Naive thymus-derived CD4-positive, alpha-beta T cell (primary cell): ENCODE data around the gene BARD1. TPM values are rescaled to one million over a fixed set of nuclear protein-coding genes. Genes with fewer than 3 reads are reported as not detected.
"Not testable (repeated sequence)": the region's sequence is repeated elsewhere in the genome, so short reads cannot be mapped to it uniquely, and the experiment has no call there.

ENCODE experiments used
- ATAC-seq: fragments of 150-1000 bp; cut with Tn5 transposase; 2 replicates; pipeline ENCODE4 v1.10.0; 2021; ENCODE audit warnings: mild to moderate bottlenecking, moderate library complexity
- CTCF ChIA-PET: fragments of 350-600 bp; sonication (Branson Sonifier 250); formaldehyde crosslinking; loops from one replicate; lab custom pipeline; 2021; ENCODE audit warnings: antibody characterized with exemption; lab: Charles Lee
- POLR2A ChIA-PET: fragments of 350-600 bp; sonication (Branson Sonifier 250); formaldehyde crosslinking; loops from one replicate; lab custom pipeline; 2021; ENCODE audit warnings: antibody characterized with exemption, inconsistent platforms; lab: Charles Lee
- DNase-seq, 9 donors: peaks; one replicate each; pipeline versions ENCODE4 v3.0.0 to v3.0.0-alpha.2; 2020 to 2022; ENCODE audit warnings: mixed read lengths in 1 of 9
- H3K27ac ChIP-seq: one replicate; pipeline ENCODE4 v1.7.0; 2013; ENCODE audit warnings: mild to moderate bottlenecking, low read depth, low read length, moderate library complexity
- H3K27me3 ChIP-seq, 2 donors: one replicate each; pipeline ENCODE4 v1.7.0; 2013; ENCODE audit warnings: low read length in 2 of 2, mild to moderate bottlenecking in 2 of 2, moderate library complexity in 2 of 2; ENCODE audit not compliant: control insufficient read depth in 2 of 2, insufficient read depth in 2 of 2
- H3K36me3 ChIP-seq, 3 experiments: 1 replicate in 2 of 3; 2 replicates in 1 of 3; pipeline ENCODE4 v1.7.0; 2013; ENCODE audit warnings: low read length in 3 of 3, mild to moderate bottlenecking in 3 of 3, moderate library complexity in 1 of 3; ENCODE audit not compliant: insufficient read depth in 3 of 3, control insufficient read depth in 2 of 3
- H3K4me1 ChIP-seq, 2 donors: one replicate each; pipeline ENCODE4 v1.7.0; 2013; ENCODE audit warnings: low read length in 2 of 2, mild to moderate bottlenecking in 2 of 2, moderate library complexity in 1 of 2; ENCODE audit not compliant: control insufficient read depth in 2 of 2, insufficient read depth in 2 of 2
- H3K4me3 ChIP-seq: 2 replicates; pipeline ENCODE4 v1.7.0; 2013; ENCODE audit warnings: mild to moderate bottlenecking, low read length
- H3K9me3 ChIP-seq, 3 experiments: 1 replicate in 2 of 3; 2 replicates in 1 of 3; pipeline ENCODE4 v1.7.0; 2013; ENCODE audit warnings: low read length in 3 of 3; ENCODE audit not compliant: control insufficient read depth in 2 of 3
- H3K27ac Mint-ChIP-seq, 9 donors: one replicate each; pipeline ENCODE4 v1.8.0; 2020 to 2022; ENCODE audit warnings: mixed read lengths in 9 of 9, mild to moderate bottlenecking in 8 of 9, moderate library complexity in 5 of 9, inconsistent platforms in 2 of 9
- H3K27me3 Mint-ChIP-seq, 5 donors: one replicate each; pipeline ENCODE4 v1.8.0; 2021 to 2022; ENCODE audit warnings: mixed read lengths in 5 of 5, mild to moderate bottlenecking in 1 of 5
- H3K36me3 Mint-ChIP-seq, 5 donors: one replicate each; pipeline ENCODE4 v1.8.0; 2020 to 2022; ENCODE audit warnings: mixed read lengths in 5 of 5, mild to moderate bottlenecking in 3 of 5, inconsistent platforms in 1 of 5
- H3K4me1 Mint-ChIP-seq, 7 donors: one replicate each; pipeline ENCODE4 v1.8.0; 2020 to 2022; ENCODE audit warnings: mixed read lengths in 7 of 7, mild to moderate bottlenecking in 3 of 7, inconsistent platforms in 1 of 7
- H3K4me3 Mint-ChIP-seq, 10 donors: one replicate each; pipeline ENCODE4 v1.8.0; 2020 to 2022; ENCODE audit warnings: mild to moderate bottlenecking in 10 of 10, mixed read lengths in 10 of 10, moderate library complexity in 6 of 10, inconsistent platforms in 2 of 10
- H3K9me3 Mint-ChIP-seq, 11 donors: one replicate each; pipeline ENCODE4 v1.8.0; 2020 to 2022; ENCODE audit warnings: mixed read lengths in 11 of 11, mild to moderate bottlenecking in 4 of 11, inconsistent platforms in 1 of 11, moderate library complexity in 1 of 11
- intact Hi-C, 2 donors: fragments of 100-400 bp; cut with micrococcal nuclease; formaldehyde crosslinking; loops; one replicate each; pipeline ENCODE4 v1.15.1; 2023
- polyA plus RNA-seq, 2 donors: library from polyadenylated mRNA; unstranded; fragments of 300-500 nt; fragmentation: Illumina TruSeq; gene quantifications; one replicate each; pipeline ENCODE4 v1.2.3, GENCODE V29; 2021
- total RNA-seq, 6 experiments: library from RNA in 5 of 6; stranded (reverse) in 5 of 6; gene quantifications; 1 replicate in 5 of 6; 2 replicates in 1 of 6; pipeline ENCODE4 v1.2.3 and lab custom pipeline; 2021 to 2026

BARD1 gene
- total and polyA plus RNA-seq, 7 experiments from 2014 or later: 2.8 to 35.9 (median 5.3) TPM

DNA sequence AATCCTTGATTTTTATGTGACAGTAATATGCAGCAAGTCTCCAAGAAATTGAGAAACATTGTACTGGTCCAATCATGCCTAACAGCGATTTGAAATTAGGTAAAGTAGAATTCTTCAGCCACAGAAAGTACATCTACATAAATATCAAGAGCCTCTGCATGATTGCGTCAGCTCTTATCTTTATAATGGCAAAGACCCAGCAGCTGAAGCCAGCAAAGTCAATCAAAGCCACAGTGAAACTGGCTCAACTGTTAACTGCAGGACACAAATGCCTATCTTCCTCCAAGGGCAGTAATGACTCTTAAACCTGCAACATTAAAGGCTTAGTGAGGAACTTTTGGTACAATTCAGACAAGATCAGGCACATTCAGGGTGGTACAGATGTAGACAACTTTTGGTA is 102.5 kb downstream of the BARD1 start:
- Histone ChIP-seq H3K4me3 (no peak overlapping the region), H3K27me3 (no peaks in the 10 kb centered on the region), H3K27ac (no peak overlapping the region), H3K9me3 (no peaks in the 10 kb centered on the region), H3K4me1 (no peaks in the 10 kb centered on the region), H3K36me3 (no peaks in the 10 kb centered on the region)
- H3K9me3 Mint-ChIP-seq: peaks cover 0 to 7% (median 0%) of the 10 kb centered on the region in 11 donors
- POLR2A ChIA-PET: no interaction called here
- ATAC-seq (no peak), DNase-seq (no peak)
- peaks cover 0 to 9% (median 5%) of the 10 kb centered on the region in 7 donors for H3K4me1 Mint-ChIP-seq
- H3K27ac Mint-ChIP-seq: no peak overlapping the region
- no peak overlapping the region for H3K4me3 Mint-ChIP-seq
- intact Hi-C loops: no loop called here
- H3K27me3 Mint-ChIP-seq: peaks cover 0 to 15% (median 0%) of the 10 kb centered on the region in 5 donors
- H3K36me3 Mint-ChIP-seq: no peaks in the 10 kb centered on the region
- CTCF ChIA-PET: no interaction called here

DNA sequence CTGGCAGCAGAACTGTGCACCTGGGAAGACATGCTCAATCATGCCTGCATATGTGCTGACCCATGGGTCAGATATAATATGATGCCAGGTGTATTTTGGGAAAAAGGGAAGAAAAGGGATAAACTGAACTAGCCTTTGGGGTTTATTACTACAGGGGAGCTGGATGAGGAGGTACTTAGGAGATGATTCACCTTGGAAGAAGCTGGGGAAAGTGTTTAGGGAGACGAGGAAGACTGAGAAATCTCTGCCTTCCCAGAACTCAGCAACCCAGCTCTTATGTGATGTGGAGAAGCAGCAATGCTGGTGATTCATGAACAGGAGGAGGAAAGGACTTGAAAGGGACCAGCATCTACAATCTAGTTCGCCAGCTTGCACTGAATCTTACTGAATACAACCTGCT is 110.2 kb downstream of the BARD1 start:
- no peak for DNase-seq
- Mint-ChIP-seq H3K27me3 (peaks cover 0 to 14% (median 11%) of the 10 kb centered on the region in 5 donors), H3K9me3 (peaks cover 3 to 31% (median 15%) of the 10 kb centered on the region in 11 donors), H3K27ac (no peak overlapping the region), H3K4me1 (no peaks in the 10 kb centered on the region), H3K4me3 (no peak overlapping the region), H3K36me3 (peaks cover 0 to 7% (median 4%) of the 10 kb centered on the region in 5 donors)
- no peaks in the 10 kb centered on the region for H3K27me3 ChIP-seq
- ChIA-PET CTCF (no interaction called here), POLR2A (no interaction called here)
- H3K9me3 ChIP-seq: no peaks in the 10 kb centered on the region
- H3K27ac ChIP-seq: no peak overlapping the region
- no peak overlapping the region for H3K4me3 ChIP-seq
- intact Hi-C loops: no loop called here
- H3K4me1 ChIP-seq: no peaks in the 10 kb centered on the region
- no peaks in the 10 kb centered on the region for H3K36me3 ChIP-seq
- ATAC-seq: no peak

DNA sequence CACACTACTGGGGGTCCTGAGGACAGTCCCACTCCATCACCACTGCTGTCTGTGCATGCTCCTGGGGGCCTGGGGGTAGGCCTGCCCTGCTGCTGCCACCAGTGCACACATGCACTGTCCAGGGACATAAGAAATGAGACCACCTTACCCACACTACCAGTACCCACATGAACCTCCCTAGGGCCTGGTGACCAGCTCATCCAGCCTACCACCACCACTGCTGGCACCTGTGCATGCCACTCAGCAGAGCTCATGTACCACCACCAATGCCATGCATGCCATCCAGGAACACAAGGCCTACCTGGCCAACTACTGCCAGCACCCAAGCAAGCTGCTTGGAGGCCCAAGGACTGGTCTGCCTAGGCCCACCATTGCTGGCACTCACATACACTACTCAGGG is 112.8 kb downstream of the BARD1 start:
- no peaks in the 10 kb centered on the region for H3K36me3 ChIP-seq
- CTCF ChIA-PET: no interaction called here
- no peak overlapping the region for H3K27ac Mint-ChIP-seq

DNA sequence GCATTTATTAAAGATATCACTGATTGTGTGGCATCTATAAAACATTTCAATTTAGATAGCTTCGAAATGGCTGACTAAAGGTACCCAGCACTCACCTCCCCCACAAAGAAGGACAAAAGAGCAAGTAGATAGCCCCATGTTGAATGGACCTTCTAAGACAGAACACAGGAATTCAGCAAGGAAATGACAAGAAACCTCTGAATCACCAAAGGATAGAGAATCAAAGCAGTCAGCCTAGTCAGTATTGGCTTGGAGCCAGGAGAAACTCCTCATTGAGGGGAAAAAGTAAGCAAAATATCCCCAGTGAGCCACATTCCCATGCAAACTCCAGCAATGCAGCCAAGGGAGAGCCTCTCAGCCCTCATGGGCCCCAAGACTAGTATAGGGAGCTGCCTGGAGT is 113.7 kb downstream of the BARD1 start:
- Histone ChIP-seq H3K36me3 (no peaks in the 10 kb centered on the region), H3K9me3 (no peaks in the 10 kb centered on the region), H3K27me3 (no peaks in the 10 kb centered on the region), H3K4me1 (no peaks in the 10 kb centered on the region), H3K4me3 (no peak overlapping the region), H3K27ac (no peak overlapping the region)
- H3K4me1 Mint-ChIP-seq: no peaks in the 10 kb centered on the region
- ChIA-PET POLR2A (no interaction called here), CTCF (no interaction called here)
- no peak for DNase-seq
- H3K4me3 Mint-ChIP-seq: no peak overlapping the region
- no peak for ATAC-seq
- H3K9me3 Mint-ChIP-seq: peaks cover 0 to 17% (median 10%) of the 10 kb centered on the region in 11 donors
- H3K27ac Mint-ChIP-seq: no peak overlapping the region
- peaks cover 0 to 2% (median 0%) of the 10 kb centered on the region in 5 donors for H3K36me3 Mint-ChIP-seq
- intact Hi-C loops: no loop called here
- H3K27me3 Mint-ChIP-seq: peaks cover 0 to 14% (median 0%) of the 10 kb centered on the region in 5 donors

More for the DNA sequence above, 112.8 kb downstream of the BARD1 start:
- Mint-ChIP-seq H3K9me3 (peaks cover 3 to 26% (median 13%) of the 10 kb centered on the region in 11 donors), H3K36me3 (peaks cover 0 to 7% (median 4%) of the 10 kb centered on the region in 5 donors), H3K4me1 (no peaks in the 10 kb centered on the region), H3K4me3 (no peak overlapping the region), H3K27me3 (peaks cover 0 to 14% (median 8%) of the 10 kb centered on the region in 5 donors)
- no peak overlapping the region for H3K4me3 ChIP-seq
- H3K27ac ChIP-seq: no peak overlapping the region
- no peak for DNase-seq
- no peaks in the 10 kb centered on the region for H3K9me3 ChIP-seq
- intact Hi-C loops: no loop called here
- POLR2A ChIA-PET: no interaction called here
- H3K27me3 ChIP-seq: no peaks in the 10 kb centered on the region
- H3K4me1 ChIP-seq: no peaks in the 10 kb centered on the region
- no peak for ATAC-seq

DNA sequence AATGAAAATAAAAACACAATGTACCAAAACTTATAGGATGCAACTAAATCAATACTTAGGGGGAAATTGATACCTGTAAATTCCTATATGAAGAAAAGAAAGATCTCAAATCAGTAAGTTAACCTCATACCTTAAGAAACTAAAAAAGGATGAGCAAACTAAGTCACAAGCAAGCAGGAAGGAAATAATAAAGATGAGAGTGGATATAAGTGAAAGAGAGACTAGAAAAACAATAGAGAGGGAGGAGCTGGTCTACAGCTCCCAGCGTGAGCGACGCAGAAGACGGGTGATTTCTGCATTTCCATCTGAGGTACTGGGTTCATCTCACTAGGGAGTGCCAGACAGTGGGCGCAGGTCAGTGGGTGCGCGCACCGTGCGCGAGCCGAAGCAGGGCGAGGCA is 125.9 kb downstream of the BARD1 start:
- H3K4me1 ChIP-seq, H3K36me3 ChIP-seq, H3K27me3 ChIP-seq, H3K27ac ChIP-seq, ATAC-seq, CTCF ChIA-PET, H3K27me3 Mint-ChIP-seq, POLR2A ChIA-PET, H3K9me3 ChIP-seq, H3K36me3 Mint-ChIP-seq: not testable (repeated sequence)
- H3K4me3 ChIP-seq: peak overlapping the region; percentile 24
- peaks cover 0 to 15% (median 2%) of the 10 kb centered on the region in 11 donors for H3K9me3 Mint-ChIP-seq
- peak overlapping the region; percentile 78 to 90 (median 84) for H3K4me3 Mint-ChIP-seq
- peaks cover 2 to 18% (median 15%) of the 10 kb centered on the region in 7 donors for H3K4me1 Mint-ChIP-seq
- peak in 5 of 9 donors; percentile 4 to 33 (median 21) for DNase-seq
- peak overlapping the region; percentile 51 to 94 (median 80) for H3K27ac Mint-ChIP-seq
- intact Hi-C loops: loop anchor here (2.0 to 5.0 kb wide), 2 partner anchors 124 to 125 kb away; partner anchors contain the start of gene BARD1 (in 2 of the 2)

DNA sequence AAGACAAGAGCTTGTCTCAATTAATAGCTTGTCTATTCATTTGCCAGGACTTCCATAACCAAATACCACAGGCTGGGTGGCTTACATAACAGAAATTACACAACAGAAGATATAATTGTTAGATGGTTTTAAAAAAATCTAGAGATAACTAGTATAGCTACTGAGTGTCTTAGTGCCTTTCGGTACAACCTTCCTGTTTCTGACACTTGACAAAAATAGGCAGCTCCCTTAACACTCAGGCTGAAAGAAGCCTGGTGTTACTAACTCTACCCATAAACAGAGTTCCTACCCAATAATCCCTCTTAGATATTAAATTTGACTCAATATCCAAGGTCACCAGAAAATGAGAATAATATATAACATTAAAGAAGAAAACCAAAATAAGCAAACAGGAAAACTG is 129.7 kb downstream of the BARD1 start:
- Histone ChIP-seq H3K9me3 (no peaks in the 10 kb centered on the region), H3K36me3 (no peaks in the 10 kb centered on the region), H3K4me1 (no peaks in the 10 kb centered on the region), H3K4me3 (no peak overlapping the region), H3K27me3 (no peaks in the 10 kb centered on the region), H3K27ac (no peak overlapping the region)
- H3K4me1 Mint-ChIP-seq: peaks cover 2 to 18% (median 15%) of the 10 kb centered on the region in 7 donors
- peak overlapping the region in 2 of 10 donors; percentile 32 to 41 for H3K4me3 Mint-ChIP-seq
- H3K9me3 Mint-ChIP-seq: peaks cover 0 to 15% (median 2%) of the 10 kb centered on the region in 11 donors
- H3K36me3 Mint-ChIP-seq: peaks cover 0 to 4% (median 0%) of the 10 kb centered on the region in 5 donors
- POLR2A ChIA-PET: no interaction called here
- ATAC-seq (no peak), DNase-seq (no peak)
- no peak overlapping the region for H3K27ac Mint-ChIP-seq
- H3K27me3 Mint-ChIP-seq: peaks cover 4 to 10% (median 5%) of the 10 kb centered on the region in 5 donors
- CTCF ChIA-PET: no interaction called here
- intact Hi-C loops: loop anchor here in 1 of 2 donors (5.0 kb wide), 1 partner anchor 128 kb away; the partner anchor contains the start of gene BARD1
